ENCODE data around the gene LRP1B.

LRP1B gene

GRCh38 chr2:141994066-141994465, 136.8 kb downstream of the LRP1B start:
- Histone ChIP-seq H3K4me1 (ENCODE audit: control insufficient read depth, insufficient read depth, low read length, poor library complexity, severe bottlenecking) (no peaks in the 10 kb centered on the region), H3K9me3 (ENCODE audit: control insufficient read depth, low read length) (no peaks in the 10 kb centered on the region), H3K27ac (ENCODE audit: insufficient read depth, low read length, poor library complexity, severe bottlenecking) (no peak overlapping the region), H3K36me3 (ENCODE audit: control insufficient read depth, insufficient read depth, low read length) (no peaks in the 10 kb centered on the region), H3K4me3 (ENCODE audit: insufficient read depth, low read depth, low read length, poor library complexity, severe bottlenecking) (no peak overlapping the region), H3K27me3 (replicated peaks; ENCODE audit: control insufficient read depth, insufficient read depth, low read length, poor library complexity, severe bottlenecking) (no peaks in the 10 kb centered on the region)
- no peak for DNase-seq

GRCh38 chr2:141992695-141993094, 138.1 kb downstream of the LRP1B start:
- no peaks in the 10 kb centered on the region for H3K36me3 ChIP-seq (ENCODE audit: control insufficient read depth, insufficient read depth, low read length)
- H3K9me3 ChIP-seq (ENCODE audit: control insufficient read depth, low read length): no peaks in the 10 kb centered on the region
- H3K27me3 ChIP-seq (replicated peaks; ENCODE audit: control insufficient read depth, insufficient read depth, low read length, poor library complexity, severe bottlenecking): no peaks in the 10 kb centered on the region
- no peaks in the 10 kb centered on the region for H3K4me1 ChIP-seq (ENCODE audit: control insufficient read depth, insufficient read depth, low read length, poor library complexity, severe bottlenecking)
- H3K27ac ChIP-seq (ENCODE audit: insufficient read depth, low read length, poor library complexity, severe bottlenecking): no peak overlapping the region
- no peak overlapping the region for H3K4me3 ChIP-seq (ENCODE audit: insufficient read depth, low read depth, low read length, poor library complexity, severe bottlenecking)
- no peak for DNase-seq

- Histone ChIP-seq H3K27me3 (replicated peaks; ENCODE audit: control insufficient read depth, insufficient read depth, low read length, poor library complexity, severe bottlenecking) (no peaks in the 10 kb centered on the region), H3K27ac (ENCODE audit: insufficient read depth, low read length, poor library complexity, severe bottlenecking) (no peak overlapping the region)
- no peak for DNase-seq
These were observed 162.4 kb downstream of the LRP1B start for GRCh38 chr2:141968433-141968832.

GRCh38 chr2:141967980-141968379, 162.8 kb downstream of the LRP1B start:
- no peak overlapping the region for H3K4me3 ChIP-seq (ENCODE audit: insufficient read depth, low read depth, low read length, poor library complexity, severe bottlenecking)

More at GRCh38 chr2:141968433-141968832, 162.4 kb downstream of the LRP1B start:
- Histone ChIP-seq H3K36me3 (ENCODE audit: control insufficient read depth, insufficient read depth, low read length) (no peaks in the 10 kb centered on the region), H3K4me1 (ENCODE audit: control insufficient read depth, insufficient read depth, low read length, poor library complexity, severe bottlenecking) (no peaks in the 10 kb centered on the region), H3K4me3 (ENCODE audit: insufficient read depth, low read depth, low read length, poor library complexity, severe bottlenecking) (no peak overlapping the region), H3K9me3 (ENCODE audit: control insufficient read depth, low read length) (no peaks in the 10 kb centered on the region)

GRCh38 chr2:141967503-141967902, 163.3 kb downstream of the LRP1B start:
- Histone ChIP-seq H3K27ac (ENCODE audit: insufficient read depth, low read length, poor library complexity, severe bottlenecking) (no peak overlapping the region), H3K27me3 (replicated peaks; ENCODE audit: control insufficient read depth, insufficient read depth, low read length, poor library complexity, severe bottlenecking) (no peaks in the 10 kb centered on the region), H3K36me3 (ENCODE audit: control insufficient read depth, insufficient read depth, low read length) (no peaks in the 10 kb centered on the region), H3K4me3 (ENCODE audit: insufficient read depth, low read depth, low read length, poor library complexity, severe bottlenecking) (no peak overlapping the region), H3K9me3 (ENCODE audit: control insufficient read depth, low read length) (no peaks in the 10 kb centered on the region), H3K4me1 (ENCODE audit: control insufficient read depth, insufficient read depth, low read length, poor library complexity, severe bottlenecking) (no peaks in the 10 kb centered on the region)
- no peak for DNase-seq

More at GRCh38 chr2:141967980-141968379, 162.8 kb downstream of the LRP1B start:
- H3K4me1 ChIP-seq (ENCODE audit: control insufficient read depth, insufficient read depth, low read length, poor library complexity, severe bottlenecking): no peaks in the 10 kb centered on the region
- no peaks in the 10 kb centered on the region for H3K9me3 ChIP-seq (ENCODE audit: control insufficient read depth, low read length)
- no peaks in the 10 kb centered on the region for H3K36me3 ChIP-seq (ENCODE audit: control insufficient read depth, insufficient read depth, low read length)
- no peaks in the 10 kb centered on the region for H3K27me3 ChIP-seq (replicated peaks; ENCODE audit: control insufficient read depth, insufficient read depth, low read length, poor library complexity, severe bottlenecking)
- no peak overlapping the region for H3K27ac ChIP-seq (ENCODE audit: insufficient read depth, low read length, poor library complexity, severe bottlenecking)
- DNase-seq: no peak

- Histone ChIP-seq H3K36me3 (ENCODE audit: control insufficient read depth, insufficient read depth, low read length) (no peaks in the 10 kb centered on the region), H3K4me3 (ENCODE audit: insufficient read depth, low read depth, low read length, poor library complexity, severe bottlenecking) (no peak overlapping the region), H3K4me1 (ENCODE audit: control insufficient read depth, insufficient read depth, low read length, poor library complexity, severe bottlenecking) (no peaks in the 10 kb centered on the region), H3K27me3 (replicated peaks; ENCODE audit: control insufficient read depth, insufficient read depth, low read length, poor library complexity, severe bottlenecking) (no peaks in the 10 kb centered on the region), H3K9me3 (ENCODE audit: control insufficient read depth, low read length) (no peaks in the 10 kb centered on the region), H3K27ac (ENCODE audit: insufficient read depth, low read length, poor library complexity, severe bottlenecking) (no peak overlapping the region)
- no peak for DNase-seq
These were observed 170.9 kb downstream of the LRP1B start for GRCh38 chr2:141959941-141960340.

- DNase-seq: no peak
- H3K27ac ChIP-seq (ENCODE audit: insufficient read depth, low read length, poor library complexity, severe bottlenecking): no peak overlapping the region
- no peaks in the 10 kb centered on the region for H3K36me3 ChIP-seq (ENCODE audit: control insufficient read depth, insufficient read depth, low read length)
- no peaks in the 10 kb centered on the region for H3K4me1 ChIP-seq (ENCODE audit: control insufficient read depth, insufficient read depth, low read length, poor library complexity, severe bottlenecking)
- no peak overlapping the region for H3K4me3 ChIP-seq (ENCODE audit: insufficient read depth, low read depth, low read length, poor library complexity, severe bottlenecking)
- H3K9me3 ChIP-seq (ENCODE audit: control insufficient read depth, low read length): no peaks in the 10 kb centered on the region
- no peaks in the 10 kb centered on the region for H3K27me3 ChIP-seq (replicated peaks; ENCODE audit: control insufficient read depth, insufficient read depth, low read length, poor library complexity, severe bottlenecking)
These were observed 171.8 kb downstream of the LRP1B start for GRCh38 chr2:141959016-141959415.

GRCh38 chr2:141957827-141958450, 172.9 kb downstream of the LRP1B start:
- Histone ChIP-seq H3K27me3 (replicated peaks; ENCODE audit: control insufficient read depth, insufficient read depth, low read length, poor library complexity, severe bottlenecking) (no peaks in the 10 kb centered on the region), H3K36me3 (ENCODE audit: control insufficient read depth, insufficient read depth, low read length) (no peaks in the 10 kb centered on the region), H3K27ac (ENCODE audit: insufficient read depth, low read length, poor library complexity, severe bottlenecking) (no peak overlapping the region), H3K9me3 (ENCODE audit: control insufficient read depth, low read length) (no peaks in the 10 kb centered on the region), H3K4me3 (ENCODE audit: insufficient read depth, low read depth, low read length, poor library complexity, severe bottlenecking) (no peak overlapping the region), H3K4me1 (ENCODE audit: control insufficient read depth, insufficient read depth, low read length, poor library complexity, severe bottlenecking) (no peaks in the 10 kb centered on the region)
- no peak for DNase-seq

GRCh38 chr2:141957321-141957720, 173.5 kb downstream of the LRP1B start:
- no peaks in the 10 kb centered on the region for H3K9me3 ChIP-seq (ENCODE audit: control insufficient read depth, low read length)
- H3K27me3 ChIP-seq (replicated peaks; ENCODE audit: control insufficient read depth, insufficient read depth, low read length, poor library complexity, severe bottlenecking): no peaks in the 10 kb centered on the region
- no peak overlapping the region for H3K27ac ChIP-seq (ENCODE audit: insufficient read depth, low read length, poor library complexity, severe bottlenecking)
- no peak for DNase-seq
- no peaks in the 10 kb centered on the region for H3K4me1 ChIP-seq (ENCODE audit: control insufficient read depth, insufficient read depth, low read length, poor library complexity, severe bottlenecking)
- no peak overlapping the region for H3K4me3 ChIP-seq (ENCODE audit: insufficient read depth, low read depth, low read length, poor library complexity, severe bottlenecking)
- H3K36me3 ChIP-seq (ENCODE audit: control insufficient read depth, insufficient read depth, low read length): no peaks in the 10 kb centered on the region

GRCh38 chr2:141947396-141948114, 183.3 kb downstream of the LRP1B start:
- Histone ChIP-seq H3K4me1 (ENCODE audit: control insufficient read depth, insufficient read depth, low read length, poor library complexity, severe bottlenecking) (no peaks in the 10 kb centered on the region), H3K27me3 (replicated peaks; ENCODE audit: control insufficient read depth, insufficient read depth, low read length, poor library complexity, severe bottlenecking) (no peaks in the 10 kb centered on the region), H3K36me3 (ENCODE audit: control insufficient read depth, insufficient read depth, low read length) (no peaks in the 10 kb centered on the region), H3K4me3 (ENCODE audit: insufficient read depth, low read depth, low read length, poor library complexity, severe bottlenecking) (no peak overlapping the region), H3K27ac (ENCODE audit: insufficient read depth, low read length, poor library complexity, severe bottlenecking) (no peak overlapping the region), H3K9me3 (ENCODE audit: control insufficient read depth, low read length) (no peaks in the 10 kb centered on the region)
- DNase-seq: no peak

Measured in effector memory CD4-positive, alpha-beta T cell (primary cell).